Activated naive CD8-positive, alpha-beta T cell (primary cell): ENCODE measurements around the gene TUBGCP5.
"Not testable (repeated sequence)": the region's sequence is repeated elsewhere in the genome, so short reads cannot be mapped to it uniquely, and the experiment has no call there.

Experiments
- H3K27ac Mint-ChIP-seq: one replicate; pipeline ENCODE4 v1.8.0; 2021; ENCODE audit warnings: mixed read lengths
- H3K27me3 Mint-ChIP-seq: one replicate; pipeline ENCODE4 v1.8.0; 2021; ENCODE audit warnings: mixed read lengths
- H3K36me3 Mint-ChIP-seq: one replicate; pipeline ENCODE4 v1.8.0; 2021; ENCODE audit warnings: mixed read lengths
- H3K4me1 Mint-ChIP-seq: one replicate; pipeline ENCODE4 v1.8.0; 2021; ENCODE audit warnings: low read depth, mixed read lengths
- H3K4me3 Mint-ChIP-seq: one replicate; pipeline ENCODE4 v1.8.0; 2021; ENCODE audit warnings: mild to moderate bottlenecking, mixed read lengths
- H3K9me3 Mint-ChIP-seq: one replicate; pipeline ENCODE4 v1.8.0; 2021; ENCODE audit warnings: low read depth, mixed read lengths

Gene TUBGCP5

DNA sequence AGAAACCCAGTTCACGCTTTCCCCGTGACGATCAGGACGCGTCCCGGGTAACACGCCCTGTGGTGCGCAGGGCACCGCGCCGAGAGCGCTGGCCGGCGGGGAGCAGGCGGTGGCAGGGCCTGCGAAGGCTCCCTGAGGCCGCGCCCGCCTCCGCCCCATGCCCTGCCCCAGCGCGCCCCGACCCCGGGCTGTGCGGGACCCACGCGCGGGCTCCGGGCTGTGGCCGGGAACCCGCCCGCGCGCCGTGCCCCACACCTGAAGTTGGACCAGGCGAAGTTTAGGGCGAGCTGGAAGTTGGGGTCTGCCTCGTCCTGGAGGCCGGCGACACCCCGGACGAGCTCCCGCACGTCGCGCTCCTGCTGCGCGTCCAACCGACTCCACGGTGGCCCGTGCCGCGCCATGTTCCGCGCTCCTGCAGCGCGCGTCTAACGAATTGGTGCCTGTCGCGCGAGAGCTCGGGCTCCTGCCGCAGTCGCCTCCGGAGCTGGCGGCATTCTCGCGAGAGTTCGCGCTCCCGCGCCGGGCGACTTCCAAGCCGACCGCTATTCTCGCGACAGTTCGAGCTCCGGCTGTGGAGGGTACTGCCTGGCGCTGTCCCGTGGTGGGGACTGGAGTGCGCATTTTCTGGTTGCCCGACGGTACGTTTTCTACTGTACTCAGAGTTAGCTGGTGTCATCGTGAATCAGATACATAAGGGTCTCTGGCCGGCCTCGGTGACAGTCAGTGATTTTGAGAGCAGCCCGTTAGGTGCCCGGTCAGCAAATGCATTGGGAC, at the start of gene TUBGCP5:
TUBGCP5 (minus strand) TSS at position 427 of the 774 bp plus-strand sequence; CDS start at position 401, 26 bp downstream.
- no peaks in the 10 kb centered on the region for H3K27me3 Mint-ChIP-seq
- H3K4me1 Mint-ChIP-seq, result peaks cover 27% of the 10 kb centered on the region
- peak within 1 kb of the TSS; percentile 93 for H3K27ac Mint-ChIP-seq

GRCh38 chr15:23083115-23083514, 43.7 kb upstream of the TUBGCP5 start:
- Mint-ChIP-seq H3K9me3 (no peaks in the 10 kb centered on the region), H3K27me3 (no peaks in the 10 kb centered on the region), H3K4me1 (no peaks in the 10 kb centered on the region), H3K4me3 (no peak overlapping the region), H3K36me3 (no peaks in the 10 kb centered on the region), H3K27ac (no peak overlapping the region)

More for the DNA sequence above, at the start of gene TUBGCP5:
- Mint-ChIP-seq H3K4me3 (peak within 1 kb of the TSS; percentile 98), H3K9me3 (no peaks in the 10 kb centered on the region), H3K36me3 (peaks cover 5% of the 10 kb centered on the region)

- not testable (repeated sequence) for H3K36me3 Mint-ChIP-seq, H3K4me1 Mint-ChIP-seq
Observed at GRCh38 chr15:23081996-23082737, 42.8 kb upstream of the TUBGCP5 start.

GRCh38 chr15:23081271-23081670, 41.9 kb upstream of the TUBGCP5 start:
- no peak overlapping the region for H3K4me3 Mint-ChIP-seq
- H3K36me3 Mint-ChIP-seq, result no peaks in the 10 kb centered on the region
- no peaks in the 10 kb centered on the region for H3K9me3 Mint-ChIP-seq
- no peaks in the 10 kb centered on the region for H3K27me3 Mint-ChIP-seq
- no peak overlapping the region for H3K27ac Mint-ChIP-seq
- H3K4me1 Mint-ChIP-seq, result no peaks in the 10 kb centered on the region

More at GRCh38 chr15:23081996-23082737, 42.8 kb upstream of the TUBGCP5 start:
- H3K4me3 Mint-ChIP-seq, H3K9me3 Mint-ChIP-seq, H3K27me3 Mint-ChIP-seq, H3K27ac Mint-ChIP-seq: not testable (repeated sequence)

DNA sequence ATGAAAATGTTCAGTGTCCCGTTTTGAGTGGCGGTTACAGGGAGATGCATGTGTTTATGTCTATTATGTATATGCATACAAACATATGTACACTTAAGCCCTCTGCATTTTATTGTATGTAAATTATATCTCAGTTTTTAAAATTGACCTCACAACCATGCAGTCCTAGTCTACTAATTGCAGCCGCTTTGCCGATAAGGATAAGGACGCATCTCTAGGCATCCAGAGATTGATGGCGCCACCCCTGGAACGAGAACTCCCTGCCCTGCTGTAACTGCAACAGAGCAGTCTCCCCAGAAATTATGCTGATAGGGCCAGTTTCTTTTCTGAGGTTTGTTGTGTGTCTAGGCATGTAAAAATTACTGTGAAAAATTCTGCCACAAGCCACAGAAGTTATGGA, 40.4 kb upstream of the TUBGCP5 start:
- no peaks in the 10 kb centered on the region for H3K9me3 Mint-ChIP-seq
- no peaks in the 10 kb centered on the region for H3K4me1 Mint-ChIP-seq
- H3K27ac Mint-ChIP-seq, result no peak overlapping the region
- H3K36me3 Mint-ChIP-seq, result no peaks in the 10 kb centered on the region
- H3K27me3 Mint-ChIP-seq, result peaks cover 2% of the 10 kb centered on the region
- no peak overlapping the region for H3K4me3 Mint-ChIP-seq

DNA sequence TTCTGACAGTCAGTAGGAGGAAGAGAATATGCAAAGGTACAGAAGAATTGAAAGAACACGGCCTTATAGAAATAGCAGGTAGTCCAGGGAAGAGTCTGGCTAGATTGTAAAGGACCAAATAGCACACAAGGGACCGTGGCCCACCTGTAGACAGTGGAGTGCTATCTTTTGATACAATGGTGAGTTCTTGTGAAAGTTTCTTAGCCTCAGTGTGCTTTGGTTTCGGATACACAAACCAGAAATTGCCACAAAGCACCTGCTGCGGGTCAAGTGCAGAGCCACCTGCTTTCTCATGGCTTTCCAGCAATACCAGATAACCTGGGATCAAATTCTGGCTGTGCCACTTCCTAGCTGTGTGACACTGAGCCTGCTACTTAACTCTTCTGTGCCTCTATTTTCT, 36.6 kb upstream of the TUBGCP5 start:
- Mint-ChIP-seq H3K27me3 (peaks cover 5% of the 10 kb centered on the region), H3K9me3 (no peaks in the 10 kb centered on the region), H3K4me1 (no peaks in the 10 kb centered on the region), H3K27ac (no peak overlapping the region), H3K36me3 (no peaks in the 10 kb centered on the region), H3K4me3 (no peak overlapping the region)

DNA sequence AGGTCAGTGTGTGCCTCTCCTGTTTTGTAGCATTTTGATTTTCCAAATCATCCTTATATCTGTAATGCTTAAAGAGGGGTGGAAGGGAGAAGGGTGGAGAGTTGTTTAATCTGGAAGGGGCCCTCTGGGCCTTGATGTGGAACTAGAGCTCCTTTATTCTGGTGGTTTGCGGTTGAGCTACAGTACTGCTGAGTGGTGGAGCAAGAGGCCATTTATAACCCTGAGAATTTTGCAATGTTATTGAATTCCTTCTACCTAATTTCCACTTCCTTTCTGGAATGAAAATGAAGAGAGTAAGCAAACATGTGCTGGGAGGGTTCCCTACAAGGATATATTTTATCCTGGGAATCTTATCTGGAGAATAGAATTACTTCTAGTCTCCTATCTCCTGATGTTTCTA, 35.3 kb upstream of the TUBGCP5 start:
- H3K4me3 Mint-ChIP-seq, result no peak overlapping the region
- H3K27ac Mint-ChIP-seq, result no peak overlapping the region
- no peaks in the 10 kb centered on the region for H3K9me3 Mint-ChIP-seq
- H3K4me1 Mint-ChIP-seq, result no peaks in the 10 kb centered on the region
- peaks cover 5% of the 10 kb centered on the region for H3K27me3 Mint-ChIP-seq
- H3K36me3 Mint-ChIP-seq, result no peaks in the 10 kb centered on the region

- no peak overlapping the region for H3K4me3 Mint-ChIP-seq
- no peak overlapping the region for H3K27ac Mint-ChIP-seq
- H3K4me1 Mint-ChIP-seq, result no peaks in the 10 kb centered on the region
- peaks cover 5% of the 10 kb centered on the region for H3K27me3 Mint-ChIP-seq
- no peaks in the 10 kb centered on the region for H3K9me3 Mint-ChIP-seq
- H3K36me3 Mint-ChIP-seq, result no peaks in the 10 kb centered on the region
Observed at GRCh38 chr15:23073890-23074646, 34.7 kb upstream of the TUBGCP5 start.

GRCh38 chr15:23072633-23073032, 33.3 kb upstream of the TUBGCP5 start:
- Mint-ChIP-seq H3K4me3 (no peak overlapping the region), H3K4me1 (no peaks in the 10 kb centered on the region), H3K27ac (no peak overlapping the region), H3K36me3 (no peaks in the 10 kb centered on the region), H3K9me3 (no peaks in the 10 kb centered on the region), H3K27me3 (peaks cover 5% of the 10 kb centered on the region)

DNA sequence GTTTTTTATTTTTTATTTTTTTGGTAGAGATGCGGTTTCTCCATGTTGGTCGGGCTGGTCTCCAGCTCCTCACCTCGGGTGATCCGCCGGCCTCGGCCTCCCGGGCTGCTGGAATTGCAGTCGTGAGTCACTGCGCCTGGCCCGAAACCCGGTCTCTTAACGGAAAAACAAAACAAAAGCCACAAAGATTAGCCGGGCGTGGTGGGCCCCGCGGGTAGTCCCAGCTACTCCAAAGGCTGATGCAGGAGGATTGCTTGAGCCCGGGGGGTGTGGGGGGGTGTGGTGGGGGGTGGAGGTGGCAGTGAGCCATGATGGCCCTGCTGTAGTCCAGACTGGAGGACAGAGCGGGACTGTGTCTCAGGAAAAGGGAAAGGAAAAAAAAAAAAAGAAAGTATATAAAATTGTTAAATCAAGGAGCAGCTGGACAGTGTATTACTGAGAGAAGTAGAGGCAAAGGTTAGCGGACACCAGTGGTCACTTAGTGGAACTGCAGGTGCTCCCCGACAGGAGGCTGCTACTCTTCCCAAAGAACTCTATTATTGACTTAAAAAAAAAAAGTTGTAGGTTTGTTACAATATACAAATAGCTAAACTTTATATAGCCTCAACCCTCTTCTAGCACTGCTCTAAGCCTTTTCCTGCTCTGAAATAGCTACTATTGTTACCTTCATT, 30.3 kb upstream of the TUBGCP5 start:
- Mint-ChIP-seq H3K27ac (no peak overlapping the region), H3K27me3 (peaks cover 3% of the 10 kb centered on the region), H3K36me3 (no peaks in the 10 kb centered on the region), H3K9me3 (no peaks in the 10 kb centered on the region), H3K4me3 (no peak overlapping the region), H3K4me1 (no peaks in the 10 kb centered on the region)

DNA sequence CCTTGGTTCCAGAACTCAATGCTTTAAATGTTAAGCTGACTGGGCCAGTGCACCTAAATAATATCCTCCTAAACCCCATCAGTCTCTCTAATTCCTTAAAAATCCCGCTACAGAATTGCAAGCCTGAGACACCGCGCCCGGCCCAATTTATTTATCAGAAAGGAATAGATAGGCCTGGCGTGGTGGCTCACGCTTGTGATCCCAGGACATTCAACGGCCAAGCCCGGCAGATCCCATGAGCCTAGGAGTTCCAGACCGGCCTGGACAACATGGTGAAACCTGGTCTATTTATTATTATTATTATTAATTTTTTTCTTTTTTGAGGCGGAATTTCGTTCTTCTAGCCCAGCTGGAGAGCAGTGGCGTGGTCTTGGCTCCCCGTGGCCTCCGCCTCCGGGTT, 28.0 kb upstream of the TUBGCP5 start:
- Mint-ChIP-seq H3K36me3 (peaks cover 4% of the 10 kb centered on the region), H3K4me1 (no peaks in the 10 kb centered on the region), H3K4me3 (no peak overlapping the region), H3K9me3 (peaks cover 4% of the 10 kb centered on the region), H3K27me3 (peaks cover 3% of the 10 kb centered on the region), H3K27ac (no peak overlapping the region)

DNA sequence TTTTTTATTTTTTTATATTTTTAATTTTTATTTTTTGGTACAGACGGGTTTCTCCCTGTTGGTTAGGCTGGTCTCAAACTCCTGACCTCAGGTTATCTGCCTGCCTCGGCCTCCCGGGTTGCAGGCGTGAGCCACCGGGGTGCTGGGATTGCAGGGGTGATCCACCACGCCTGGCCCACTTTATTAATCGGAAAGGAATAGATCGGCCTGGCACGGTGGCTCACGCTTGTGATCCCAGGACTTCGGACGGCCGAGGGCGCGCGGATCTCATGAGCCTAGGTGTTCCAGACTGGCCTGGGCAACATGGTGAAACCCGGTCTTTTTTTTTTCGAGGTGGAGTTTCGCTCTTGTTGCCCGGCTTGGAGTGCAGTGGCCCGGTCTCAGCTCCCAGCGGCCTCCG, 26.5 kb upstream of the TUBGCP5 start:
- Mint-ChIP-seq H3K4me1 (no peaks in the 10 kb centered on the region), H3K36me3 (peaks cover 4% of the 10 kb centered on the region), H3K9me3 (peaks cover 5% of the 10 kb centered on the region), H3K27ac (no peak overlapping the region), H3K4me3 (no peak overlapping the region), H3K27me3 (no peaks in the 10 kb centered on the region)

DNA sequence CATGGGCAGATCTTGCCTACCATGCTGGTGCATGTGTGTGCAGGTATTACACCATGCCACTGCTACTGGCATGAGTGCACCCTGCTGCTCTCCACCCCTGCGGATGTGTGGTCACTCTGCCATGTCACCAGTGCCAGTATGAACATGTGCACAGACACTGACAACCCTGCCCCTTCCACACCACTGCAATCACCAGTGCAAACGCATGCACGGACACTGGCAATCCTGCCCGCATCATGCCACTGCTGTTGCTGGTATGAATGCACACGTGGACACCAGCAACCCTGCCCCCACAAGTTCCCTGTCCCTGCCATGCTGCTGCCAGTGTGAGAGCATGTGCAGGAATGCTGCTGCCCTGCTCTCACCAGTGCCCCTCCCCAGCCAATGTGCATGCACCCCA, 24.8 kb upstream of the TUBGCP5 start:
- peaks cover 4% of the 10 kb centered on the region for H3K36me3 Mint-ChIP-seq
- no peaks in the 10 kb centered on the region for H3K4me1 Mint-ChIP-seq
- peaks cover 5% of the 10 kb centered on the region for H3K9me3 Mint-ChIP-seq
- no peak overlapping the region for H3K27ac Mint-ChIP-seq
- no peaks in the 10 kb centered on the region for H3K27me3 Mint-ChIP-seq
- no peak overlapping the region for H3K4me3 Mint-ChIP-seq

GRCh38 chr15:23057707-23058106, 18.3 kb upstream of the TUBGCP5 start:
- no peaks in the 10 kb centered on the region for H3K4me1 Mint-ChIP-seq
- H3K27me3 Mint-ChIP-seq, result peaks cover 4% of the 10 kb centered on the region
- H3K9me3 Mint-ChIP-seq, result peaks cover 4% of the 10 kb centered on the region
- no peak overlapping the region for H3K27ac Mint-ChIP-seq
- H3K4me3 Mint-ChIP-seq, result no peak overlapping the region
- H3K36me3 Mint-ChIP-seq, result peaks cover 3% of the 10 kb centered on the region
